Measurements from ENCODE around the gene CENPF. TPM values are rescaled to one million over a fixed set of nuclear protein-coding genes. Genes with fewer than 3 reads are reported as not detected.

Gene CENPF
- total RNA-seq, 1 donor from 2014 or later = 20.8 TPM

- Mint-ChIP-seq H3K36me3 (ENCODE audit: low read depth, unreplicated experiment) (no peaks in the 10 kb centered on the region), H3K27me3 (ENCODE audit: unreplicated experiment) (no peaks in the 10 kb centered on the region)
Measured at GRCh38 chr1:214658175-214658574, 55.2 kb downstream of the CENPF start.

GRCh38 chr1:214658785-214659184 is 55.8 kb downstream of the CENPF start:
- Mint-ChIP-seq H3K9me3 (ENCODE audit: unreplicated experiment) (no peaks in the 10 kb centered on the region), H3K27me3 (ENCODE audit: unreplicated experiment) (no peaks in the 10 kb centered on the region), H3K36me3 (ENCODE audit: low read depth, unreplicated experiment) (no peaks in the 10 kb centered on the region), H3K4me3 (ENCODE audit: unreplicated experiment) (no peak overlapping the region), H3K4me1 (ENCODE audit: unreplicated experiment) (no peaks in the 10 kb centered on the region), H3K27ac (ENCODE audit: unreplicated experiment) (no peak overlapping the region)
- TF ChIP-seq, protein P1, sequence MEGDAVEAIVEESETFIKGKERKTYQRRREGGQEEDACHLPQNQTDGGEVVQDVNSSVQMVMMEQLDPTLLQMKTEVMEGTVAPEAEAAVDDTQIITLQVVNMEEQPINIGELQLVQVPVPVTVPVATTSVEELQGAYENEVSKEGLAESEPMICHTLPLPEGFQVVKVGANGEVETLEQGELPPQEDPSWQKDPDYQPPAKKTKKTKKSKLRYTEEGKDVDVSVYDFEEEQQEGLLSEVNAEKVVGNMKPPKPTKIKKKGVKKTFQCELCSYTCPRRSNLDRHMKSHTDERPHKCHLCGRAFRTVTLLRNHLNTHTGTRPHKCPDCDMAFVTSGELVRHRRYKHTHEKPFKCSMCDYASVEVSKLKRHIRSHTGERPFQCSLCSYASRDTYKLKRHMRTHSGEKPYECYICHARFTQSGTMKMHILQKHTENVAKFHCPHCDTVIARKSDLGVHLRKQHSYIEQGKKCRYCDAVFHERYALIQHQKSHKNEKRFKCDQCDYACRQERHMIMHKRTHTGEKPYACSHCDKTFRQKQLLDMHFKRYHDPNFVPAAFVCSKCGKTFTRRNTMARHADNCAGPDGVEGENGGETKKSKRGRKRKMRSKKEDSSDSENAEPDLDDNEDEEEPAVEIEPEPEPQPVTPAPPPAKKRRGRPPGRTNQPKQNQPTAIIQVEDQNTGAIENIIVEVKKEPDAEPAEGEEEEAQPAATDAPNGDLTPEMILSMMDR (IDR thresholded peaks at IDR 0.05; ENCODE audit: unreplicated experiment) = no peak
- peak; percentile 41 for DNase-seq (ENCODE audit: low spot score)

More at GRCh38 chr1:214658175-214658574, 55.2 kb downstream of the CENPF start:
- H3K4me3 Mint-ChIP-seq (ENCODE audit: unreplicated experiment) = no peak overlapping the region
- TF ChIP-seq, protein P1 (IDR thresholded peaks at IDR 0.05; ENCODE audit: unreplicated experiment) = no peak
- H3K27ac Mint-ChIP-seq (ENCODE audit: unreplicated experiment) = no peak overlapping the region
- no peaks in the 10 kb centered on the region for H3K4me1 Mint-ChIP-seq (ENCODE audit: unreplicated experiment)
- DNase-seq (ENCODE audit: low spot score) = no peak
- H3K9me3 Mint-ChIP-seq (ENCODE audit: unreplicated experiment) = no peaks in the 10 kb centered on the region

- H3K27ac Mint-ChIP-seq (ENCODE audit: unreplicated experiment) = no peak overlapping the region
- H3K4me1 Mint-ChIP-seq (ENCODE audit: unreplicated experiment) = no peaks in the 10 kb centered on the region
- H3K9me3 Mint-ChIP-seq (ENCODE audit: unreplicated experiment) = no peaks in the 10 kb centered on the region
- TF ChIP-seq, protein P1 (IDR thresholded peaks at IDR 0.05; ENCODE audit: unreplicated experiment) = no peak
- no peak for DNase-seq (ENCODE audit: low spot score)
- H3K4me3 Mint-ChIP-seq (ENCODE audit: unreplicated experiment) = no peak overlapping the region
- no peaks in the 10 kb centered on the region for H3K36me3 Mint-ChIP-seq (ENCODE audit: low read depth, unreplicated experiment)
- no peaks in the 10 kb centered on the region for H3K27me3 Mint-ChIP-seq (ENCODE audit: unreplicated experiment)
Measured at GRCh38 chr1:214660190-214660589, 57.2 kb downstream of the CENPF start.

DNA sequence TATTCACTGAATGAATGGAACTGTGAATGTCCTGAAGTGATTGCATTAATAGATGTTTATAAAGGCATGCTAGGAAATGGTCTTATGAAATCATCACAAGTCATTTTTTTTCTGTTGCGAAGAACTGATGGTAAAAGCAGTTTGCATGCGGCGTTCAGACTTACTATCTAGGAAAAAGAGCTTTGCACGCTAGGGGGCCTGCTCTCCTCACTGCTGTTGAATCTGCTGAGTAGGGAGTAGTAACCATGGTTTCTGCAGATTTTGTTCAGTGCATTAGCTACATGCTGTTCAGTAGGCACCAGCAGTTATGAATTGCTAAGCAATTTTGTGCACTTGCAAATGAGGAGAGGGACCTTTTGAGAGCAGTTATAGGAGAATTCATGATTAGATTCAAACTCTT is 57.9 kb downstream of the CENPF start:
- no peaks in the 10 kb centered on the region for H3K4me1 Mint-ChIP-seq (ENCODE audit: unreplicated experiment)
- H3K27me3 Mint-ChIP-seq (ENCODE audit: unreplicated experiment) = no peaks in the 10 kb centered on the region
- TF ChIP-seq, protein P1 (IDR thresholded peaks at IDR 0.05; ENCODE audit: unreplicated experiment) = no peak
- H3K27ac Mint-ChIP-seq (ENCODE audit: unreplicated experiment) = no peak overlapping the region
- peak; percentile 6 for DNase-seq (ENCODE audit: low spot score)
- H3K9me3 Mint-ChIP-seq (ENCODE audit: unreplicated experiment) = no peaks in the 10 kb centered on the region
- H3K4me3 Mint-ChIP-seq (ENCODE audit: unreplicated experiment) = no peak overlapping the region
- H3K36me3 Mint-ChIP-seq (ENCODE audit: low read depth, unreplicated experiment) = no peaks in the 10 kb centered on the region

DNA sequence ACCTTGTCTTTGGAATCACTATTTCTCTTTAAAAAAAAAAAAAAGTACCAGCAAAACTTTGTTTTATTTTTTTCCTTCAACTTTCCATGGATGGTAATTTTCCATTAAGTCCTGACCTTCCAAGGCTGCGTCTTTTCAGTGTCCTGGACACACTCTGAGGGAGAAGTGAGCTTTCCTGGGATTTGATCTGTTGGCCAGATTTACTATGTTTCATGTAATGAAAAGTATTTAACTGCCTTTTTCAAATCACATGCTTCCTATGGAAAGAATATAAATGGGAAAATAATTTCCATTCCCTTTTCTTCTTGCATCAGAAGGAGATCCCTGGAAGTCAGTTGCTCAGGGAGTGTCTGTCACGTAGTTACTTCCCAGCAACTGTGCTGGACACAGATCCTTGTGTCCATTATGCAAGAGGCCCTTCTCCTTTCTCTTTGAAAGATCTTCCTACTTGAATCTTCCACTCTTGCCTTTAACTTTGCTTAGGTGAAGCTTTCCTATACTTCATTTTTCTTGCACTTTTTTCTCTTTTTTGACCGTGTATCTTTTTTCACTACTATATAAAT is 59.3 kb downstream of the CENPF start:
- no peaks in the 10 kb centered on the region for H3K27me3 Mint-ChIP-seq (ENCODE audit: unreplicated experiment)

More for the DNA sequence above, 59.3 kb downstream of the CENPF start:
- H3K4me3 Mint-ChIP-seq (ENCODE audit: unreplicated experiment) = no peak overlapping the region
- TF ChIP-seq, protein P1 (IDR thresholded peaks at IDR 0.05; ENCODE audit: unreplicated experiment) = no peak
- H3K9me3 Mint-ChIP-seq (ENCODE audit: unreplicated experiment) = no peaks in the 10 kb centered on the region
- DNase-seq (ENCODE audit: low spot score) = no peak
- H3K36me3 Mint-ChIP-seq (ENCODE audit: low read depth, unreplicated experiment) = no peaks in the 10 kb centered on the region
- H3K4me1 Mint-ChIP-seq (ENCODE audit: unreplicated experiment) = no peaks in the 10 kb centered on the region
- no peak overlapping the region for H3K27ac Mint-ChIP-seq (ENCODE audit: unreplicated experiment)
